HG02938 (cell line): ENCODE data around the gene PTN.

Source experiments
- ATAC-seq: cut with Tn5 transposase; IDR thresholded peaks from one replicate; pipeline ENCODE4 v1.9.1; 2021; ENCODE audit warnings: mild to moderate bottlenecking, moderate library complexity; ENCODE audit not compliant: unreplicated experiment

Gene PTN

GRCh38 chr7:137324796-137325696 lies 18.5 kb downstream of the PTN start:
- ATAC-seq: no peak

DNA sequence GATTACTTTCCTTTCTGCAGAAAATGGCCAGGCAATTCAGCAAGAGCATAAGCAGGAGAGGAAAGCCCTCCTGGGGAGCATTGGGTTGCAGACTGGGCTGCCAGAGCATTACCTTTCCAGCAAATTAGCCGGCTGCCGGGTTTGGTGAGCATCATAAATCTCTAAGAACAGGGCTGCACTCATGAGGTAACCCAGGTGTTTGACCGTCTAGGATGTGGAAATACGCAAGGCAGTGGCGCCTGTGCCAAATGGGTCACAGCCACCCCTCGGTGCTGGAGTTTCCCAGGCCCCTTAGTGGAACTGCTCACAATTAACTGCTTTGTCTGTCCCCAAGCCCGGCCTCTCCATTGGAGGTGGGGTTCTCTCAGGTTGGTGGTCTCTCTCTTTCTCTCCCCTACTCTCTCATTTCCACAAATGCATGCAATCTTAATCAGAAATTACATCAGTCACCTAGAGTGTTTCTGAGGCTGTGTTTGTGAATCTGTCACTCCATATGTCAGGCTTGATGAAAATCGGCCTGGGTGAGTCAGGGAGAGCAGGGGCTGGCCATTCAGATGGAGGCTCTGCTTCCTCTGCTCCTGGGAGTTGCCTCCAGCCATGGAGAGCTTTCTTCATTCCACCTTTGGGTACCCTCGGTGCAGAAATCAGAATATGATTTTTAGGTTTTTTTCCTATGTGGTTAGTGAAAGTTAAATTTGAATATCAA lies 26.7 kb downstream of the PTN start:
- ATAC-seq: no peak

- no peak for ATAC-seq
These were observed 30.3 kb downstream of the PTN start for GRCh38 chr7:137313201-137313600.

DNA sequence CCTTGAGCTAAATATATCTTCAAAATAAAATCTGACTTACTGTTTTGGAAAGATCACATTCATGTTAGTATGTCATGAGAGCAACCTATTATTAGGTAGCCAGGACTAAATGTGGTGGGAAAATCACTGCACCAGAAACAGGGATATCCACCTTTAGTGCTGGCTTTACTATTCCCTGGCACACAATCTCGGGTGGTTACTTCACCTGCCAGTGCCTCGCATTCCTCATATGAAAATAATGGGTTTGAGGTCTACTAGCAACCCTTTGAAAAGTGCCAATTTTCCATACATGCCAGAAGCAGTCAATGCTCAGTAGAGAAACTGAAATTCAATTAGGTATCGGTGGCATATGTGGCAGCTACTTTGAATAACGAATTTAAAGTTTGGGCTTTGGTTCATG lies 36.8 kb downstream of the PTN start:
- ATAC-seq: no peak

- no peak for ATAC-seq
These were observed 37.5 kb downstream of the PTN start for GRCh38 chr7:137305901-137306621.

GRCh38 chr7:137304624-137305235 lies 38.8 kb downstream of the PTN start:
- no peak for ATAC-seq

GRCh38 chr7:137304165-137304564 lies 39.4 kb downstream of the PTN start:
- no peak for ATAC-seq

GRCh38 chr7:137302081-137302480 lies 41.5 kb downstream of the PTN start:
- ATAC-seq: no peak

DNA sequence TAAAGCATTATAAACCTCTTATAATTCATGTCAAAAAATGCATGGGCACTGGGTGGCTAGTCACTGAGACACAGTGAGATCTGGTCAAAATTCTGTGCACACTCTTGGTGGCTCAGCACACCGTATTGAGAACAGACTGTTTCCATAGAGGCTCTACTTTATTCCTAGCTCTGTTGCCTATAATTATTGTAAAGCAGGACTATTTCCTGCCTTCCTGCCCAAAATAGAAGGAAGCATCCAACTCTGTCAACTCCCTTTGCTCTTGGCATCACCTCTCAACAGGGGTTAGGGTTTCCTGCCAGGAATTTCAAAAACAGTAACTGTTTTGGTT lies 45.1 kb downstream of the PTN start:
- ATAC-seq: no peak

- no peak for ATAC-seq
These were observed 45.7 kb downstream of the PTN start for GRCh38 chr7:137297551-137298463.

DNA sequence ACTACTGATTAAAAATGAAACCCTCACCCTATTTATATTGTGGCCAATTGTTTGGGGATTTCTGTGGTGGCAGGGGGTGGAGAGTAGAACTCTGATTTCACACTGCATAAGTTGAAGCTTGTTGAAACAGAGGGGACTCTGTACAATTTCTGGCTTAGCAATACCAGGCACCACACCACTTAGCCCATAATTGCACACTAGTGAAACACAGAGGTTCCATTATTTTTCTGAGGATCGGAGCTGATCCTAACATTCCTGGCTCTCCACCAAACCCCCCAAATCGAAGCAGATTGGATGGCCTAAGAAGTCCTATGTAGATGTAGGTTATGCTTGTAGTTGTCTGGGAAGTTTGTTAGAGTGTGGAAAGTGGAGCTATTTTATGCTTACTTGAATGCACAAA lies 47.0 kb downstream of the PTN start:
- ATAC-seq: no peak

- no peak for ATAC-seq
These were observed 47.7 kb downstream of the PTN start for GRCh38 chr7:137295739-137296324.

DNA sequence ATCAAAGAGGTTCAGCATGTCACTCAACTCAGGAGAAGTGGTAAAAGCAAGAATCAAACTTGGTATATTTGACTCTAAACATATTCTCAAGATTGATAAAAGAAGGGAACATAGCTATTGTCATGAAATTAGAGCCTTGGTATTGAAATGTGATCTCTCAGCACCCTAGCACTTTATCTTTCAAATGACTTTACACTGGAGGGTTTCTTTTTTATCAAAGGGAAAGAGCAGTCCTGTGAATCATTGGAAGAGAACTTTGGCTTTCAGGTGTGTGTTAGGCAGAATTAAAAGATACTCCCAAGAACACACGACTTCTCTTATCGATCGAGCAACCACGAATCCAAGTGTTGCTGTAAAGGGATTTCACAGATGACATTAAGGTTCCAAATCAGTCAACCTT lies 54.4 kb downstream of the PTN start:
- no peak for ATAC-seq

- ATAC-seq: no peak
These were observed 55.8 kb downstream of the PTN start for GRCh38 chr7:137287651-137288258.

DNA sequence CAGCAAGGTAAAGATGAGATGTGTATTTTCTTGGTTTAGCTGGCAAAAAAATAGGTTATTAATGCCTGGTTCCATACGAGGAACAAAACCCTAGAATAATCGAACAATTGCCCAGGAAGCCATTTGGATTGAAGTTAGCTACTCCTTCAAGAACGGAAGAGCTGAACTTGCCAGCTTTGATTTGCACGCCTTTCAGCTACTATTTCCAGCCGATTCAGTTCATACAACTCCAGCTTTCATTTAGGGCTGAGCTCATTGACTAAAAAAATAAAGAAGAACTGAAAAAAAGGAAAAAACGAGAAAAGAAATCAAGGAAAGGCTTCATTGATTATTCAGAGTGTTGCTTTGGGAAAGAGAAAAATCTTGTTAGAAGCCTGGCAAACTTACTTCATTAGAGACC lies 60.4 kb downstream of the PTN start:
- no peak for ATAC-seq

GRCh38 chr7:137282043-137282442 lies 61.5 kb downstream of the PTN start:
- no peak for ATAC-seq

- no peak for ATAC-seq
These were observed 67.3 kb downstream of the PTN start for GRCh38 chr7:137276189-137276588.

DNA sequence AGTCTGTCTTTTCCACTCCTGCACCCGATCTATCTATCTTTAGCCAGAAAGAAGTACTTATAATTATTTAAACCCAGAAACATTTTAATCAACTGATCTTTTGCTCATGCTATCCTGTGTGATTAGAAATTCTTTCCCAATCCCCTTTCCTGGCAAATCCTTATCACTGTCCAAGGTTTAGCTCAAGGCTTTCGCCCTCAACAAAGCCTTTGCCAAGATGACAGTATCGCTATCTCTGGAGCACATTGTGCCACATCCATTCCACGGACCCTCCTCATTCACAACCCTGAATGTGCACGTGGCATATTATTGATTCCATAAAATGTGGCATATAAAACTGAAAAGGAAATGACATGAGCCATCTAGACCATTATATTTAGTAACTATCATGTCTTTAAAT lies 71.3 kb downstream of the PTN start:
- no peak for ATAC-seq

DNA sequence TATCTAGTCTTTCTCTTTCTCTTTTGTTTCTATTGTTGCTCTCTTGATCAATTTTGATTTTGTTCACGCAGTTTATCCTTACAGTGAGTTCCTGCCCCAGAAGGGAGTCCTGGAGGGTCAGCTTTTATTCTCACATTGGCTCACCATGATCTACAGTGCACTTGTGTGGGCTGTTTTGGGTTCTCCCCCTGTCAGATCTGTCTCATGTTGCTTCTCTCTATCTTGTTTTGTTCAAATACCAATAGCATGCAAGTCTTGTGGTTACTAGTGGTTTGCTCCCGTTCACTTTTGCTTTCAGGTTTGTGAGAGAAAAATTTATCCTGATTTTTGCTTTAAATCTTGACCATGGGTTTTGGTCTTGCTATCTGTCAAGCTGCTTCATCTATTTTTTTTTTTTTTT lies 74.3 kb downstream of the PTN start:
- no peak for ATAC-seq
